Activated CD4-positive, alpha-beta memory T cell treated with anti-CD3 and anti-CD28 coated beads for 36 hours (primary cell): ENCODE data around the gene ATP2A3. TPM values are rescaled to one million over a fixed set of nuclear protein-coding genes. Genes with fewer than 3 reads are reported as not detected.

Experiments used
- CTCF ChIA-PET: fragments of 350-600 bp; sonication (Branson Sonifier 250); formaldehyde crosslinking; loops from one replicate; lab custom pipeline; 2021; ENCODE audit warnings: antibody characterized with exemption, inconsistent platforms; lab: Charles Lee
- POLR2A ChIA-PET: fragments of 350-600 bp; sonication (Branson Sonifier 250); formaldehyde crosslinking; loops from one replicate; lab custom pipeline; 2021; ENCODE audit warnings: antibody characterized with exemption; lab: Charles Lee
- DNase-seq: peaks from one replicate; pipeline ENCODE4 v3.0.0-alpha.2; 2020
- H3K27ac Mint-ChIP-seq: one replicate; pipeline ENCODE4 v1.8.0; 2021; ENCODE audit warnings: mixed read lengths
- H3K27me3 Mint-ChIP-seq: one replicate; pipeline ENCODE4 v1.8.0; 2021; ENCODE audit warnings: mixed read lengths
- H3K36me3 Mint-ChIP-seq: one replicate; pipeline ENCODE4 v1.8.0; 2021; ENCODE audit warnings: mixed read lengths
- H3K4me1 Mint-ChIP-seq: one replicate; pipeline ENCODE4 v1.8.0; 2021; ENCODE audit warnings: low read depth, mixed read lengths
- H3K4me3 Mint-ChIP-seq: one replicate; pipeline ENCODE4 v1.8.0; 2021; ENCODE audit warnings: mild to moderate bottlenecking, mixed read lengths
- H3K9me3 Mint-ChIP-seq: one replicate; pipeline ENCODE4 v1.8.0; 2021; ENCODE audit warnings: mixed read lengths
- intact Hi-C: fragments of 100-400 bp; cut with micrococcal nuclease; formaldehyde crosslinking; loops from one replicate; pipeline ENCODE4 v1.15.1; 2023
- total RNA-seq, 2 experiments: library from RNA; stranded (reverse); gene quantifications; one replicate each; pipeline ENCODE4 v1.2.3, GENCODE V29; 2021

ATP2A3 gene
- total RNA-seq, 2 experiments from 2014 or later: 107 to 108 TPM

DNA sequence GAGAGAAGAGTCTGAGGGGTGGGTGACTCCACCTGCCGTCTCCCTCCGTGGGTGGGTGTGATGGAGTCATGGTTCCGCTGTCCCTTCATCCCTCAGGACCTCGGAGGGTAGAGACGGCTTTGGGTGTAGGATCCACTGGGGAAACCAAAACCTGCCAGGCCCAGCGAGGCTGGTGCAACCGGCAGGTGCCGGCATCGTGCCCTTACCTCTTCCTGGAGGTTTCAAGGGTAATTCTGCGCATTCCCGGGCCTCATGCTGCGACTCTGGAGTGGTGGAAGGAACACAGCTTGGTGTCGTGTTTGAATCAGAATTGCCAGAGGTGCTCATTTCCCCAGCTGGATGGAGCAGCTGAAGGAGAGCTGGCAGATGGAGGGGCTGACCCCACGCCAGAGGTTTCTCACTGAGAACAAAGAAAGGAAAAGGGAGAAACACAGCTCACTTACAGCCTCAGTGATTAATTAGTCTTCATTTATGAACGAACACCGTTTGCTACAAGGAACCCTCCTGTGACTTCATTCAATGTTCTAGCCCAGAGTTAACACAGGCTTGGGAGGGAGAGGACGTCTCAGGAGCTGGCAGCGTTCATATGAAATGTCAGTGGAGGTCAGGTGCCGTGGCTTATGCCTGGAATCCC is 16.3 kb upstream of the ATP2A3 start:
- Mint-ChIP-seq H3K27ac (no peak overlapping the region), H3K4me3 (no peak overlapping the region), H3K36me3 (no peaks in the 10 kb centered on the region), H3K27me3 (peaks cover 2% of the 10 kb centered on the region), H3K4me1 (peaks cover 3% of the 10 kb centered on the region), H3K9me3 (no peaks in the 10 kb centered on the region)
- CTCF ChIA-PET: interaction anchor here (1.0 kb wide), 1 partner anchor 67 kb away, joined by 5 read pairs; no protein-coding TSS in a partner anchor
- intact Hi-C loops: no loop called here
- POLR2A ChIA-PET: interaction anchor here (1.0 kb wide), 1 partner anchor 10 kb away, joined by 3 read pairs; no protein-coding TSS in a partner anchor
- no peak for DNase-seq

DNA sequence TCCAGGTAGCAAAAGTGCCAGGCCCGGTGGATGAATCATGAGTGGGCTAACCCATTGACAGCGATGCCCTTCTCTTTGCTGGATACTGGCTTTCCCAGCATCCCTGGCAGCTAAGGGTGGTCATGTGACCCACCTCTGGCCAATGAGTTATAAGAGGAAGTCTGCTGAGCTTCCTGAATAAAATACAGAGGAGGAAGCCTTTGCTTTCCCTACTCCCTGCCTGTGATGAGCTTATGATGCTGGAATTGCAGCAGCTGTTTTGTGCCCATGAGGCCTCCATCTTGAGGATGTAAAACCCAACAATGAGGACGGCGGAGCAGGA is 15.0 kb upstream of the ATP2A3 start:
- ChIA-PET CTCF (interaction anchor here (0.9 to 1.3 kb wide), 2 partner anchors 62 to 65 kb away, joined by 3 to 4 read pairs; no protein-coding TSS in a partner anchor), POLR2A (interaction anchor here (1.1 kb wide), 1 partner anchor 14 kb away, joined by 3 read pairs; no protein-coding TSS in a partner anchor)
- peaks cover 8% of the 10 kb centered on the region for H3K9me3 Mint-ChIP-seq
- H3K4me1 Mint-ChIP-seq: peaks cover 3% of the 10 kb centered on the region
- intact Hi-C loops: no loop called here
- H3K27me3 Mint-ChIP-seq: no peaks in the 10 kb centered on the region
- no peak for DNase-seq
- no peaks in the 10 kb centered on the region for H3K36me3 Mint-ChIP-seq
- H3K27ac Mint-ChIP-seq: no peak overlapping the region
- H3K4me3 Mint-ChIP-seq: no peak overlapping the region

DNA sequence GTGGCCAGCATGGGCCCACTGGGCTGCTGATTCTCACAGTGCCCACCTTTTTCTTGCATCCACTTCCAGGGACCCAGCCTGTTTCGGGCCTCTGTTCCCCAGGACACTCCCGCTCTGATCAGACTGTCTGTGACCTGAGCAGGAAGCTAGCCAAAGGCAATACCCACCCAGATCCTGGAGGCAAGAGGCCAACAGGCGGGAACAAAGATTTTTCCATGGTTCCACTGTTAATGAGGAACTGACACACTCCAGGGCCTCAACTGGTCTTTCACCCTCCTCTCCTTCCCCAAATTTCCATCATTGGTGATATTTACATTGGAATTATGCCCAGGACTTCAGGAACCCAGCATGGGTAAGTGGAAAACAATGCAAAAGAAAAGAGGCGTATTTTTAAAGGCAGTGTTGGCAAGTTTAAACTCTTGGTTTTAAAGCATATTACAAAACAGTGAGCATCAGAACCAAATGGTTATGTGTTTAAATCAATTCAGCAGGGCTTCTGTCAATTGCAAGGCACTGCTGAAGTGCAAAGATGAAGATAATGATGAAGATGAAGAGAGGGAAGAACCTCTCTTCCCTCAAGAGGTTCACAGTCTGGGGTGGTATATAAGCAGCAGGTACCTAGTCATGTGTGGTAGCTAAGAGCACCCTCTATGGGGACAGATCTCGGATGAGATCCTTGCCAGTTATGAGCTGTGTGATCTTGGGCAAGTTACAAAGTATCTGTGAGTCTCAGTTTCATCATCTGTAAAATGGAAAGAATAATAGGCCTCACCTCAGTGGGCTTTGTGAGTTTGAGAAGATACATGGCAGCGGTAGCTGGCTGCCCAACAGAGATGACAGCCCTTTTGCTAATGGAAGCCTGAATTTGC is 14.4 kb upstream of the ATP2A3 start:
- intact Hi-C loops: no loop called here
- Mint-ChIP-seq H3K4me3 (no peak overlapping the region), H3K9me3 (peaks cover 8% of the 10 kb centered on the region), H3K4me1 (peaks cover 3% of the 10 kb centered on the region), H3K36me3 (no peaks in the 10 kb centered on the region), H3K27ac (no peak overlapping the region), H3K27me3 (no peaks in the 10 kb centered on the region)
- CTCF ChIA-PET: interaction anchor here (0.9 to 1.3 kb wide), 2 partner anchors 62 to 65 kb away, joined by 3 to 4 read pairs; no protein-coding TSS in a partner anchor
- POLR2A ChIA-PET: interaction anchor here (1.1 kb wide), 1 partner anchor 13 kb away, joined by 3 read pairs; no protein-coding TSS in a partner anchor
- DNase-seq: no peak

DNA sequence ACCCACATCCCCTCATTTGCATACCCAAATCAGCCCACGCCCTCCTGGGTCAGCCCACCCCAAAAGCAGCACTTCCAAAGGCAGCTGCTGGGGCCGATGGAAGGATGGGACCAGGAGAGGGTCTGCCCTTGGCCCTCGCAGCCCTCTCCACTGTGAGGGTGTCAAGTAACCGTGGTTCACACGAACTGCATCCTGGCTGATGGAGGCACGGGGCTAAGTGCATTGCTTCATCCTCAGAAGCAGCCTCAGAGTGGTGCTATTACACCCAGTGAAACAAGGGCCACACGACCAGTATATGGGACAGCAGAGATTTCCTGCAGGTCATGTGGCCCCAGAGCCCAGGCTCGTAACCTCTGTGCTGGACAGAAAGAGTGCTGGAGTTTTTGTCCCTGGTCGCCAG is 13.2 kb upstream of the ATP2A3 start:
- Mint-ChIP-seq H3K27me3 (no peaks in the 10 kb centered on the region), H3K36me3 (no peaks in the 10 kb centered on the region), H3K9me3 (peaks cover 8% of the 10 kb centered on the region), H3K4me1 (peaks cover 10% of the 10 kb centered on the region), H3K27ac (no peak overlapping the region), H3K4me3 (no peak overlapping the region)
- CTCF ChIA-PET: no interaction called here
- intact Hi-C loops: no loop called here
- POLR2A ChIA-PET: no interaction called here
- no peak for DNase-seq

DNA sequence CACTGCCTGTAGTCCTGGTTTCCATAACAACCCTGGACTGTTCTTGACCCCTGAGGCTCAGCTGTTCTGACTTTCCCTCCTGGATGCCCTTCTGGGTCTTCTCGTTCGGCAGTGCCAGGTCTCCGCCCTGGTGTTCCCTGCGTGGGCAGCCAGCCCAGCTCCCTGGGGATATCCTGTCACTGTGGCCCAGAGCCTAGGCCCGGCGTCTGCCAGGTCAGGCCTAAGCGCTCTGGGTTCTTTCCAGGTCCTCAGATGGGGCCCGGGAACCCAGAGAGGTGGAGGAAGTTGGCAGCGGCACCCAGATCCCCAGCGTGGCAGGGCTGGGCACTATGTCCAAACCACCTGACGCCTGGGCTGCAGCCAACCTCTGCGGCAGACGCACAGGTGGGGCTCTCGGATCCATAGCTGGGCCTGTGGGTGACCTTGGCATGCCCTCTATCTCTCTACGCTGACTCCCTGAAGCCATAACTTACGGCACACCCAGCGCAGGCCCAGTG is 12.5 kb upstream of the ATP2A3 start:
- Mint-ChIP-seq H3K4me1 (peaks cover 15% of the 10 kb centered on the region), H3K4me3 (no peak overlapping the region), H3K27me3 (no peaks in the 10 kb centered on the region), H3K36me3 (no peaks in the 10 kb centered on the region), H3K9me3 (peaks cover 8% of the 10 kb centered on the region), H3K27ac (no peak overlapping the region)
- intact Hi-C loops: no loop called here
- ChIA-PET CTCF (no interaction called here), POLR2A (no interaction called here)
- no peak for DNase-seq

DNA sequence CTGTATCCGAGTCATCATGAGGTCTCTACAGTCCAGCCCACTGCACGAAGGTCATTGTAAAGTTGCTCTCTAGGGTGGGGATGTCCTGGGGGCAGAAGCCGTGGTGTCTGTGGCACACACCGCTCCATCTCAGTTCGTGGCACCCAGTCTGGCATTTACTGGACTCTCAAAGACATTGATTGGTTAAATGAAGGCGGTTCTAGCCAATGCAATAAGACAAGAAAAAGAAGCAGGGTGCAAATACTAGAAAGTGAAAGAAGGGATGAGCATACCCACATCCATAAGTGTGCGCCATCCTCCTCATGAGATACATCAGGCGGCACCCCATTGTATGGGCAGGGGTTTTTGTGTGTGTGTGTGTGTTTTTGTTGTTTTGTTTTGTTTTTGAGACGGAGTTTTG is 10.7 kb upstream of the ATP2A3 start:
- H3K36me3 Mint-ChIP-seq: no peaks in the 10 kb centered on the region
- peaks cover 15% of the 10 kb centered on the region for H3K4me1 Mint-ChIP-seq
- DNase-seq: no peak
- H3K27ac Mint-ChIP-seq: no peak overlapping the region
- H3K27me3 Mint-ChIP-seq: no peaks in the 10 kb centered on the region
- no peak overlapping the region for H3K4me3 Mint-ChIP-seq
- CTCF ChIA-PET: no interaction called here
- peaks cover 8% of the 10 kb centered on the region for H3K9me3 Mint-ChIP-seq
- intact Hi-C loops: no loop called here
- POLR2A ChIA-PET: no interaction called here

DNA sequence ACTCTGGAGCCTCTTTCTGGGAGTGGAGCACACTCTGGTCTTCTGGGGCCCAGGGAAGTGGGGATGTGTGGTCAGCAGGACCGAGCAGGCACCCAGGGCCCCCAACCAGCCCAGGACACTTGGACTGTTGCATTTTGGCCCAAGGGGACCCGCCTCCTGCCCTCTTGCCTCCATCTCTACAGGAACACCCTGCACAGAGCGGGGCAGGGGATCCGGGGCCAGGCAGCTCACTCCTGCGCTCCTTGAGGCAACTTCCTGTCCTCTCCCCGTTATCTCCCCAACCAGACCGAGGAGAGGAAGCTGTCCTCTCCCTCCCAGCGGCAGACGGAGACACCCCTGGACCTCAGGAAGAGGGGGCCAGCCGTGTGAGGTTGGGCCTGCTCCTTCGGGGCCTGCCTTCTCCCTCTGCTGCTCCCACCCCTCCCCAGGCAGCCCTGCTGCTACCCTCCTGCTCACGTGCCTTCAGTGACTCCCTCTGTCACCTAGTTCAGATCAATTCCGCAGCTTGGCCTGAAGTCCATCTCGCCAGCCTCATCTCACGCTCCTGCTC is 10.0 kb upstream of the ATP2A3 start:
- H3K27ac Mint-ChIP-seq: no peak overlapping the region
- DNase-seq: no peak
- intact Hi-C loops: no loop called here
- ChIA-PET CTCF (no interaction called here), POLR2A (no interaction called here)
- no peak overlapping the region for H3K4me3 Mint-ChIP-seq
- H3K27me3 Mint-ChIP-seq: no peaks in the 10 kb centered on the region
- peaks cover 16% of the 10 kb centered on the region for H3K4me1 Mint-ChIP-seq
- H3K9me3 Mint-ChIP-seq: peaks cover 8% of the 10 kb centered on the region
- H3K36me3 Mint-ChIP-seq: no peaks in the 10 kb centered on the region

DNA sequence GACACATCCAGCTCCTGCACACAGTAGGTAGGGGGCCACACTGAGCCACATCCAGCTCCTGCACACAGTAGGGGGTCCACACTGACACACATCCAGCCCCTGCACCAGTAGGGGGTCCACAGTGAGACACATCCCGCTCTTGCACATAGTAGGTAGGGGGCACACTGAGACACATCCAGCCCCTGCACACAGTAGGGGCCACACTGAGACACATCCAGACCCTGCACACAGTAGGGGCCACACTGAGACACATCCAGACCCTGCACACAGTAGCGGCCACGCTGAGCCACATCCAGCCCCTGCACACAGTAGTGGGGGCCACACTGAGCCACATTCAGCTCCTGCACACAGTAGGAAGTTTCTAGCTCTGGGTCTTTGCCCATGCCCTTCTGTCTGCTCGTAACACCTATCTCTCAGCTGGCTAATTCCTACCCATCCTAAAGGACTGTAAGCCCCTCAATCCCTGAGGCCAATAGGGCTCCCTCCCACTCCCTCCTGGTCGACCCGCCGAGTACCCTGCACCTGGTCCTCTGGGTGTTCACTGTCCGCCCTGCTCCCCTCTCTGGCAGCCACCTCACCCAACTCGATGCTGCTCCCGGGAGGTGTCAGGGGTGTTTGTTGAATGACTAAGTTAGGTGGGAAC is 9.4 kb upstream of the ATP2A3 start:
- CTCF ChIA-PET: interaction anchor here (1.2 kb wide), 1 partner anchor 60 kb away, joined by 3 read pairs; no protein-coding TSS in a partner anchor
- intact Hi-C loops: no loop called here
- Mint-ChIP-seq H3K4me1 (peaks cover 21% of the 10 kb centered on the region), H3K36me3 (no peaks in the 10 kb centered on the region), H3K27me3 (no peaks in the 10 kb centered on the region), H3K4me3 (no peak overlapping the region), H3K9me3 (peaks cover 8% of the 10 kb centered on the region), H3K27ac (no peak overlapping the region)
- DNase-seq: no peak
- POLR2A ChIA-PET: no interaction called here

DNA sequence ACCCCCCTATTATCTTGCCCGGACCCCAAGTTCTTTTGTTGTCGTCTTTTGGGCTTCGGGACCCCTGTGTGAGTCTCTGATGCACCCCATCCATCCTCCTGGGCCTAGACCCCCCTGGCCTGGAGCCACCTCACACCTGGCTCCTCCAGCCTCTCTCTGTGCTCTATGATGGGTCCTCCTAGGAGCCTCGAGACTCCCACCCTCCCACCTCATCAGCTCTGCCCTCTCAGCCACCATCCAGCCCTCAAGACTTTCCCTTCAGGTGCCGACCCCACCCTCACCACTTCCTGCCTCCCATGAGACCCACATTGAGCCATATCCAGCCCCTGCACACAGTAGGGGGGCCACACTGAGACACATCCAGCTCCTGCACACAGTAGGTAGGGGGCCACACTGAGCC is 8.7 kb upstream of the ATP2A3 start:
- CTCF ChIA-PET: interaction anchor here (1.2 kb wide), 1 partner anchor 59 kb away, joined by 3 read pairs; no protein-coding TSS in a partner anchor
- H3K9me3 Mint-ChIP-seq: peaks cover 8% of the 10 kb centered on the region
- H3K27me3 Mint-ChIP-seq: no peaks in the 10 kb centered on the region
- POLR2A ChIA-PET: no interaction called here
- H3K4me3 Mint-ChIP-seq: no peak overlapping the region
- no peak overlapping the region for H3K27ac Mint-ChIP-seq
- DNase-seq: no peak
- no peaks in the 10 kb centered on the region for H3K36me3 Mint-ChIP-seq
- peaks cover 21% of the 10 kb centered on the region for H3K4me1 Mint-ChIP-seq
- intact Hi-C loops: no loop called here

DNA sequence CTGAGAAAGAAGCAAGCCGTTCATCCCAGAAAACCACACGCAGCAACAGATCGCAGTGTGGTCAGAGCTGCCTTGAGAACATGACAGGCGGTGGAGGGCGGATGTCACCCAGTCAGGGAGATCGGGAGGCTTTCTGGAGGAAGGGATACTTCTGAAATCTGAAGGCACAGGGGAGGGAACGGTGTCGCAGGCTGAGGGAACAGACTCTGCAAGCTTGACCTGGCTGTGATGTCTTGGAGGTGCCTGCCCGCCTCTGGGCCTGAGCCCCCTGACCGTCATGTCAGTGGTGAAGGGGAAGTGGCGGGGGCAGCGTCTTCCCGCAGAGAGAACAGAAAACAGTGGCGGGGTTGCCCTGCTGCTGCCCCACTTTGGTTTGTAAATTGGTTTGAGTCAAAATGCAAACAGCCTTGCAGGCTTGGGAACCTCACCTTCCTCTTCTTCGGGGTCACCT is 8.1 kb upstream of the ATP2A3 start:
- DNase-seq: peak; percentile 35
- CTCF ChIA-PET: interaction anchor here (1.2 kb wide), 1 partner anchor 58 kb away, joined by 3 read pairs; no protein-coding TSS in a partner anchor
- H3K27ac Mint-ChIP-seq: no peak overlapping the region

DNA sequence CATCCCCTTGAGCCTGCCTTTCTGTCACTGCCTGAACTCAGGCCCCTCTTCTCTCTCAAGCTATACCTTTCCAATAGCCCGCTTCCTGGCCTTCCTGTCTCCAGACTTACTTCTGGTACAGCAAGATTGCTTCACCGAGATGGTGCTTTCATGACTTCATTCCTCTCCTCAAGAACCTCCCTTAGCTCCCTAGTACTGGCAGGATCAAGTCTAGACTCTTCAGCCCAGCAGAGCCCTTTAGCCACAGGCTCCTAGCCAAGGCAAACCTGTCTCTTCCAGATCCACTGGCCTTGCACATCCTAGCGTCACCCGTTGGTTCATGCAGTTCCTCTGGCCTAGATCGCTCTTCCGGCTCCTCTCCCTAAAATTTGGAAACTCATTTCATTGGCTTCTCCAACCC is 6.4 kb upstream of the ATP2A3 start:
- H3K36me3 Mint-ChIP-seq: no peaks in the 10 kb centered on the region
- peaks cover 8% of the 10 kb centered on the region for H3K9me3 Mint-ChIP-seq
- peaks cover 21% of the 10 kb centered on the region for H3K4me1 Mint-ChIP-seq
- ChIA-PET CTCF (no interaction called here), POLR2A (interaction anchor here (1.0 kb wide), 1 partner anchor 9 kb away, joined by 3 read pairs; no protein-coding TSS in a partner anchor)
- no peak overlapping the region for H3K27ac Mint-ChIP-seq
- no peak overlapping the region for H3K4me3 Mint-ChIP-seq
- intact Hi-C loops: no loop called here
- H3K27me3 Mint-ChIP-seq: no peaks in the 10 kb centered on the region
- DNase-seq: no peak

More for the DNA sequence above, 8.1 kb upstream of the ATP2A3 start:
- POLR2A ChIA-PET: no interaction called here
- Mint-ChIP-seq H3K27me3 (no peaks in the 10 kb centered on the region), H3K4me3 (peak overlapping the region; percentile 36), H3K36me3 (no peaks in the 10 kb centered on the region), H3K9me3 (peaks cover 8% of the 10 kb centered on the region), H3K4me1 (peaks cover 21% of the 10 kb centered on the region)
- intact Hi-C loops: no loop called here
